GM23248 (cell line): ENCODE results near the gene FAM83F. TPM values are rescaled to one million over a fixed set of nuclear protein-coding genes. Genes with fewer than 3 reads are reported as not detected.
A peak's percentile ranks its signal among the peaks of the same experiment; 100 is the strongest.

Source experiments
- DNase-seq: peaks from one replicate; pipeline ENCODE4 v3.0.0-alpha.2; 2015
- H2AFZ ChIP-seq: fragments of 200-600 bp; sonication (generic); 2 replicates; pipeline ENCODE4 v1.6.1; 2016; ENCODE audit warnings: antibody characterized with exemption
- H3F3A ChIP-seq: fragments of 200-600 bp; sonication (generic); 2 replicates; pipeline ENCODE4 v1.6.1; 2016; ENCODE audit warnings: mild to moderate bottlenecking, antibody characterized with exemption, mixed run types; ENCODE audit not compliant: insufficient read depth
- H3K27ac ChIP-seq: fragments of 200-600 bp; sonication (generic); 2 replicates; pipeline ENCODE4 v1.5.1; 2016; ENCODE audit warnings: mild to moderate bottlenecking
- H3K27me3 ChIP-seq: fragments of 200-600 bp; sonication (generic); replicated peaks from 2 replicates; pipeline ENCODE4 v1.6.1; 2016; ENCODE audit warnings: mild to moderate bottlenecking; ENCODE audit not compliant: insufficient read depth
- H3K36me3 ChIP-seq: fragments of 200-600 bp; sonication (generic); 2 replicates; pipeline ENCODE4 v1.6.1; 2016; ENCODE audit warnings: low read depth, mild to moderate bottlenecking
- H3K4me1 ChIP-seq: fragments of 200-600 bp; sonication (generic); 2 replicates; pipeline ENCODE4 v1.6.1; 2016; ENCODE audit warnings: mild to moderate bottlenecking; ENCODE audit not compliant: insufficient read depth
- H3K4me2 ChIP-seq: fragments of 200-600 bp; sonication (generic); one replicate; pipeline ENCODE4 v1.6.1; 2016; ENCODE audit warnings: mild to moderate bottlenecking; ENCODE audit not compliant: unreplicated experiment
- H3K4me3 ChIP-seq: fragments of 200-600 bp; sonication (generic); 2 replicates; pipeline ENCODE4 v1.5.1; 2016; ENCODE audit warnings: mild to moderate bottlenecking
- H3K79me2 ChIP-seq: fragments of 200-600 bp; sonication (generic); 2 replicates; pipeline ENCODE4 v1.6.1; 2016; ENCODE audit warnings: mild to moderate bottlenecking; ENCODE audit not compliant: insufficient read depth
- H3K9ac ChIP-seq: fragments of 200-600 bp; sonication (generic); 2 replicates; pipeline ENCODE4 v1.6.1; 2016; ENCODE audit warnings: mild to moderate bottlenecking
- H3K9me2 ChIP-seq: fragments of 200-600 bp; sonication (generic); 2 replicates; pipeline ENCODE4 v1.6.1; 2016; ENCODE audit warnings: mixed run types, mild to moderate bottlenecking, moderate library complexity; ENCODE audit not compliant: insufficient read depth
- H3K9me3 ChIP-seq: fragments of 200-600 bp; sonication (generic); one replicate; pipeline ENCODE4 v1.6.1; 2017; ENCODE audit warnings: low read depth
- H4K20me1 ChIP-seq: fragments of 200-600 bp; sonication (generic); 2 replicates; pipeline ENCODE4 v1.6.0; 2016; ENCODE audit not compliant: insufficient read depth
- EZH2 ChIP-seq: fragments of 200-600 bp; sonication (generic); IDR thresholded peaks from 2 replicates; pipeline ENCODE4 v1.6.1; 2018; ENCODE audit warnings: antibody characterized with exemption, mild to moderate bottlenecking; ENCODE audit not compliant: insufficient read depth, poor library complexity, severe bottlenecking
- EZH2phosphoT487 ChIP-seq: fragments of 200-600 bp; sonication (generic); IDR thresholded peaks from 2 replicates; pipeline ENCODE4 v1.6.1; 2018; ENCODE audit warnings: antibody characterized with exemption, moderate library complexity, mild to moderate bottlenecking, low read depth; ENCODE audit not compliant: insufficient read depth
- WGBS, 2 experiments: methylation state at CpG; one replicate each; pipeline ENCODE4 v1.1.6; 2015 to 2017; ENCODE audit warnings: low lambda C conversion rate in 2 of 2, low coverage in 1 of 2; ENCODE audit errors: missing lambda C conversion rate in 2 of 2; 5-methylcytosine and 5-hydroxymethylcytosine counted together
- in situ Hi-C: fragments of 300-500 bp; cut with MboI; formaldehyde crosslinking; loops from 2 replicates; pipeline ENCODE4 v1.15.0; 2020
- polyA plus RNA-seq: library from polyadenylated mRNA; unstranded; fragments of >200 nt; fragmentation: Nextera tagmentation; extraction: Ambion mirVana; gene quantifications from 2 replicates; pipeline ENCODE4 v1.2.1, GENCODE V29; 2016
- total RNA-seq: library from RNA; depleted of rRNA; stranded (reverse); fragments of >200 nt; shearing (Covaris generic); gene quantifications from 2 replicates; pipeline ENCODE4 v1.2.3, GENCODE V29; 2014

Gene FAM83F
- total and polyA plus RNA-seq, 2 experiments from 2014 or later: not detected

- Histone ChIP-seq H3K79me2 (no peaks in the 10 kb centered on the region), H3K4me1 (no peaks in the 10 kb centered on the region), H3K4me3 (no peak overlapping the region), H3F3A (no peaks in the 10 kb centered on the region), H3K4me2 (no peak overlapping the region), H3K9me2 (no peaks in the 10 kb centered on the region), H4K20me1 (no peaks in the 10 kb centered on the region), H3K27ac (no peak overlapping the region), H2AFZ (no peak overlapping the region), H3K9ac (no peak overlapping the region), H3K36me3 (no peaks in the 10 kb centered on the region), H3K27me3 (peaks cover 4% of the 10 kb centered on the region; the same call in 1 of the 2 replicates), H3K9me3 (no peaks in the 10 kb centered on the region)
- WGBS, 2 experiments: 52 to 58% methylated on average over 6 to 7 of the region's 7 CpGs
- no peak for TF ChIP-seq EZH2
- TF ChIP-seq EZH2phosphoT487: no peak
- no peak for DNase-seq
- in situ Hi-C loops: loop anchor here (5.0 kb wide), 1 partner anchor 484 kb away; no protein-coding TSS in a partner anchor
Measured at GRCh38 chr22:40020956-40021355, 26.2 kb downstream of the FAM83F start.

- in situ Hi-C loops: loop anchor here (5.0 kb wide), 1 partner anchor 484 kb away; no protein-coding TSS in a partner anchor
- no peaks in the 10 kb centered on the region for H3F3A ChIP-seq
- no peaks in the 10 kb centered on the region for H3K9me2 ChIP-seq
- TF ChIP-seq EZH2 (no peak), EZH2phosphoT487 (no peak)
- no peaks in the 10 kb centered on the region for H3K27me3 ChIP-seq
- no peak overlapping the region for H2AFZ ChIP-seq
- no peaks in the 10 kb centered on the region for H3K4me1 ChIP-seq
- no peaks in the 10 kb centered on the region for H4K20me1 ChIP-seq
- DNase-seq: no peak
- no peak overlapping the region for H3K4me3 ChIP-seq
- no peak overlapping the region for H3K4me2 ChIP-seq
- H3K36me3 ChIP-seq: no peaks in the 10 kb centered on the region
- H3K79me2 ChIP-seq: no peaks in the 10 kb centered on the region
- H3K27ac ChIP-seq: no peak overlapping the region
- 80 to 81% methylated on average over 25 to 34 of the region's 34 CpGs for WGBS, 2 experiments
- no peaks in the 10 kb centered on the region for H3K9me3 ChIP-seq
- no peak overlapping the region for H3K9ac ChIP-seq
Measured at GRCh38 chr22:40021401-40022000, 26.7 kb downstream of the FAM83F start.

DNA sequence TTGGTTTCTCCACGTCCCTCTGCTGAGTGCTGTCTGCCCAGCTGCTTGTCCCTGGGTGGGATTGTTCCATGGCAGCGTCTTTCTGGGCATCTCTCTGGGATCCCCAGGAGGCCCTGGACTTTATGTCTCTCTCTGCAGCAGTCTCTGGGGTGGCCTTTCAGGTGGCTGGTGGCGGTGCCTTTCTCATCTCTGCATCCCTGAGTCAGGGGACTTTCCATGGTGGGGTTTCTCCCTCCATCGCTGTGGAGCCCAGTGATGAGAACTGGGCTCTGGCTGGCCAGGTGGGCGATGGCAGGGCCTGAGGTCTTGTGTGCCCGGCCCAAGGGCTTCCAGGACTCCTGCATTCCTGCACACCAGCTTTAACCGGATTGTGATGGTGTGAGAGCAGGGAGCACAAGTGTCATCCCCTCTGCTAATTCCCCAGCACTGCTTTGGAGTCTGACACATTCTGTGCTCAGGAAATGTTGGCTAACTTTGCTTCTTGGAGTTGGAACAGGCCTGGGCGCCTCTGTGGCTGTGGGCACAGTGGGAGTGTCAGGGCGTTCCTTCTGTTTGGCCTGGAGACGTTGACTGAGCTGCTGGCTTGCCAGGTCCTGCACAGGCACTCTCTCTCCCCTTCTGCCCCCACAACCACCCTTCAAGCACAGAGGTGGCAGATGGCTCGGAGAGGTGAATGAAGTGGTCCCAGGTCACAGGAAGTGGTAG lies 27.9 kb downstream of the FAM83F start:
- Histone ChIP-seq H3K27me3 (no peaks in the 10 kb centered on the region), H3K9me3 (no peaks in the 10 kb centered on the region), H3K4me2 (no peak overlapping the region), H3K9me2 (no peaks in the 10 kb centered on the region), H4K20me1 (no peaks in the 10 kb centered on the region), H3K4me3 (no peak overlapping the region), H3K9ac (no peak overlapping the region), H2AFZ (no peak overlapping the region), H3F3A (no peaks in the 10 kb centered on the region), H3K36me3 (no peaks in the 10 kb centered on the region), H3K79me2 (no peaks in the 10 kb centered on the region), H3K4me1 (no peaks in the 10 kb centered on the region), H3K27ac (no peak overlapping the region)
- DNase-seq: peak; percentile 80
- WGBS, 2 experiments: 36 to 40% methylated on average over 11 of the region's 11 CpGs
- TF ChIP-seq EZH2phosphoT487 (no peak), EZH2 (no peak)
- in situ Hi-C loops: loop anchor here (5.0 kb wide), 1 partner anchor 485 kb away; no protein-coding TSS in a partner anchor

- WGBS, 2 experiments: 57 to 69% methylated on average over 14 to 16 of the region's 16 CpGs
- Histone ChIP-seq H3K4me2 (no peak overlapping the region), H3F3A (no peaks in the 10 kb centered on the region), H3K27me3 (no peaks in the 10 kb centered on the region), H2AFZ (no peak overlapping the region), H3K9ac (no peak overlapping the region), H4K20me1 (no peaks in the 10 kb centered on the region), H3K4me3 (no peak overlapping the region), H3K4me1 (no peaks in the 10 kb centered on the region), H3K36me3 (no peaks in the 10 kb centered on the region), H3K9me2 (no peaks in the 10 kb centered on the region), H3K27ac (no peak overlapping the region), H3K79me2 (no peaks in the 10 kb centered on the region), H3K9me3 (no peaks in the 10 kb centered on the region)
- no peak for TF ChIP-seq EZH2phosphoT487
- TF ChIP-seq EZH2: no peak
- no peak for DNase-seq
- in situ Hi-C loops: loop anchor here (5.0 kb wide), 1 partner anchor 486 kb away; no protein-coding TSS in a partner anchor
Measured at GRCh38 chr22:40023341-40023841, 28.6 kb downstream of the FAM83F start.
